ENCODE results near the gene PYCR2.

GRCh38 chr1:225946803-225947202, 22.8 kb upstream of the PYCR2 start:
- TF ChIP-seq CTCF (conservative IDR thresholded peaks at IDR 0.05 in 1 of 2, IDR thresholded peaks at IDR 0.05 in 1 of 2; ENCODE audit: low read depth in 1 of 2, low read length in 2 of 2) (no peak), EZH2 (IDR thresholded peaks at IDR 0.05; ENCODE audit: low read length, missing control alignments) (no peak)

All from fibroblast of lung (primary cell).